Activated CD4-positive, CD25-positive, alpha-beta regulatory T cell treated with anti-CD3 and anti-CD28 coated beads, Interleukin-2, amount 50 U/mL, for 16 hours (primary cell): ENCODE measurements around the gene FICD.
"Not testable (repeated sequence)": the region's sequence is repeated elsewhere in the genome, so short reads cannot be mapped to it uniquely, and the experiment has no call there.

Experiments used
- DNase-seq: peaks from one replicate; pipeline ENCODE4 v3.0.0-alpha.2; 2020; ENCODE audit warnings: low read depth, low spot score

The FICD gene

DNA sequence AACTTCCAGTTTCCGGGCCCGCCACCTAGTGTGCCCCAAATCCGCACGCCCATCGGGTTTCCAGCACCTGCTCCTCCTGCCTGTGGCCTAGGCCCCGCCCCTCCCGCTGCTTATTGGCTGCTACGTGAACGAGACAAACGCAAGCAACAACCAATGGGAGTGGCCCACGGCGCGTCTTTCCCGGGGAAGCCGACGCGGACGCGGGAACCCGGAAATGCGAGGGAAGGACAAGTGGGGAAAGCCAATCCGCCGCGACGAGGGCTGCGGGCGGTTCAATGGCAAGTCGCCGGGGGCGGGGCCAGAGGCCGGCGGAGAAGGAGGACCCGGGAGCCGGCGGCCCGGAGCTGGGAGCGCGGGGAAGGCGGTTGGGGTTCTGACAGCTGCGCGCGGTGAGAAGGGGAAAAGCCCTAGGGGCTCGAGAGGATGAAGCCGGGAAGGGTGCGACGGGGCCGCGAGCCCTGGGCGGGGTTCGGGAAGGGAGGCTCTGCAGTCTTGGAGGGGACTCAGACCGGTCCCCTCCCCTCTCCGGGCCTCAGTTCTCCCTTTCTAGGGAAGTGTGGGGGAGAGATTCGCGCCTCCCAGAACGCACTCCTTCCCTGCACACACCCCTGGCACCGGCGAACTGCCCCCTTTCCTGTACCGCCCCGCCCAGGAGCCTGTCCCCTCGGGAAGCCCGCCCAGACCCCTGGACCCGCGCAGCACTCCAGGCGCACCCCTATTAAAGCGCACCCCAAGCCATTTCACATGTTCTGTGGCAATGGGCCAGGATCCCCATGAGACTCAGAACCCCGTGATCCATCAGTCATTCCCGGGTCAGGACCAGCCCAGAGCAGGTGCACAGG, at the start of gene FICD:
TSS of gene FICD (plus strand) at position 305 of the 842 bp plus-strand sequence. CDS start 1,696 bp downstream, outside the sequence.
- DNase-seq, result peak; percentile 98

DNA sequence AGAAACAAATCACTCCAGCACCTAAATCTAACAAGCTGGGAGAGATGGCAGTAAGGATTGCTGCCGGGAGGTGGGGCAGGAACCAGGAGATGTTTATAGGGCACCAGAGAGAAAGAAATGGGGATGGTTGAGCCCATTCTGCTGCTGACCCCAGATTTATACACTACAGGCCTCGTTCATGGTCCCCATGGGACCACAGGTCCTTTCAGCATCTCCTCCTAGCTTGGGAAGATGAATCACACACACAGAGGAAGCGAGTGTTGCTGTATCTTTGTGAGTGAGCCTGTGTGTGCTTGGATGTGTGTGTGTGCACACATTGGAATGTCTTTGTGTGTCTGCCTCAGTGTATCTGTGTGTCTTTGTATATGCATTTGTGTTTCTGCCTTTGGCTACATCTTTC, 49.7 kb upstream of the FICD start:
- no peak for DNase-seq

DNA sequence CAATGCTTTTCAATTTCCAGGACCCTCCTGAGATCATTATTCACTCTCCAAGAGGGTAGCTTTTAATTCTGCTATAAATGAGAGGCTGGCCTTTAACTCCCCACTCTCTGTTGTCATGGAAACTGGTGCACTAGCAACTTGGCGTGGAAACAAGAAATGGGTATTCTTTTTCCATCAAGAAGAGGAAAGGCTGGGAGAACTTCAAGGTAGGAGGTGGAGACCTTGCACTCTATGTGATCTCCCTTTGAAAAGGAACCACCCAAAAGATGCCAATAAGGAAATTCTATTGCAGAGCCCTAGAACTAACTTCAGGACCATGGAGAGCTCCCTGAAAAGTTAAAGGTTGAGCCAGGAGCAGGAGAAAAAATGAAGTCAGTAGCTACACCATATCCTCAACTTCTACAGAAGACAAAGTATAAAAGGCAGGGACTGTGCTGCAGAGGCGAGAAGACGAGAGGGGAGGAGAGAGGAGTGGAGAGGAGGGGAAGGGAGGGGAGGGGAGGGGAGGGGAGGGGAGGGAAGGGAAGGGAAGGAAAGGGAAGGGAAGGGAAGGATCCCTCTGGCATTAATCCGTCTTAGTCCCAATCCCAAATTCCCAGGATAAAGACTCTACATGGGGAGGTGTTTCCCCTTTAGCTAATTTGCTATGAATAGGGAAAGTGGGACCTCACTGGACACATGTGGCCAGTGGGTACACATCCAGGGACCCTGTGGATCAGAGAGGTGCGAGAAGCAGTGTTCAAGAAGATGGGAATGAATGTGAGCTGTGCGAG, 46.7 kb upstream of the FICD start:
- DNase-seq, result no peak

DNA sequence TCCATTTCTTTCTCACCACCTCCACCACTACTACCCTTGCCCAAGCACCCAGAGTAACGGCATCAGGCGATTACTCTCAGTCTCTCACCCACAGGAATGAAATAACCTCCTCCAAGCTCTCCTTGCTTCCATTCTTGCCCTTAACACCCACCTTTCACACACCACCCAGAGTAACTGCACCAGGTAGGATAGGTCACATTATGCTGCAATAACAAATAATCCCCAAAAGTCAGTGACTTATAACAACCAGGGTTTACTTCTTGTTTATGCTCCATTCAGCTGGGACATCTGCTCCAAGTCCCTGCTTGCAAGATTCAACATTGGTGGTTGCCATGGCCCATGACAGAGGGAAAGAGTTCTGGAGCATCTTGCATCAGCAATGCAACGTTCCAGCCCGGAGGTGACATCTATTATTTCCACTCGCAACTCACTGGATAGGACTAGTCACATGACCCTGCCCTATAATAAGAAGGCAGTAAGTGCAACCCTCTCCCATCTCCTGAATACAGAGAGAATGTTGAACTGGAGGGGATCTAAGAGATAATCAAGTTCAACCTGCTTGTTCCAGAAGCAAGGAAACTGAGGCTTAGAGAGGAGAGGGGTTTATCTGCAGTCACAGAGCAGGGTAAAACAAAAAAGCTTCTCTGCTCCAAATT, 41.5 kb upstream of the FICD start:
- no peak for DNase-seq

DNA sequence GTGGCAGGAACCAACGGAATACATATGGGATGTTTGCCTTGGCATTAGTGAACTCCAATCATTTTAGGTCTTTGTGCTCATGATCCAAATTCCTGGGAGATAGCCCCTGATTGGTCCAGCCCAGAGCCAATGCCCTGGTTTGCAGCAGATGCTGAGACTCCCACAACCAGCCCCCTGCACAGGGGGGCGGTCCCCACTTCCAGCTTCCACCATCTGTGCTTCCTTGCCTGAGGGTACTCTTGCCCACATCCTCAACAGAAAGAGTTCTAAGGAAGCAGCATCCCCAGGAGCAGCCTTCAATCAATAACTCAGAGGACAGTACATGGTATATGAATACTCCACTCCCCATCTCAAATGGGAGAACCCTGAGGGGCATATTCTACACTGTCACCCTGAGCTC, 39.7 kb upstream of the FICD start:
- no peak for DNase-seq

DNA sequence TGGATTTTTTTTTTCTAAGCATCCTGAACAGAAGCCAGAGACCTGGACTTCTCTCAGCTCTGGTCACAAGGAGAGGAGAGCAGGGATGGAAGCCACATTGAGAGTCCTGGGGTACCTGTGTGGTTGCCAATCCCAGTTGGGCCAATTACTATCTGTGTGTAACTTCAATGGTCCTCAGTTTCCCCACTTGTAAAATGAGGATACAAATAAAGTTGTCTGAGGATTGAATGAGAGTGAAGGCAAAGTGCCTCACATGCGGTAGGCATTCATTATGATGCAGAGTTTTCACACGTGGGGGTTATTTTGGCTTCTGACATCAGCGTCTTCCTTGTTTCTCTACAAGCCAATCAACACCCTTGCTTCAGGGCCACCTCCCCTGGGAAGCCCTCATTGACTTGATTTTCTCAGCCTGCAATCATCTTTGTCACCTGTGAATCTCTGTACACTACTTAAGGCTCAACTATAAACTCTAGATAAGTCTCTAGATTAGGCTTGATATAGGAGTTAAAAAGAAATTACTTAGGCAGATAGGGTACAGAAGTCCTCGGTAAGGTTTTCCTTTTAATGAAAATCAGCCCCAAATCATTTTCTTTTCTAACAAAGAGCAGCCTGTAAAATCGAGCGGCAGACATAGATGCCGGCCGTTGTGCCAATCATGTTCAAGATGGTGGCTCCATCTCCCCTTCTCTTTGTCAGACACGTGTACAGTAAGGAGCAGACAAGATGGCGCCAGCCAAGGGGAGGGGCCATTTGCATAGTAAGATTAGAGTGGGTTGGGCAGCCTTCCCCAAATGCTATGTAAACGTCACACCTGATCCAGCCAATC, 37.8 kb upstream of the FICD start:
- no peak for DNase-seq

DNA sequence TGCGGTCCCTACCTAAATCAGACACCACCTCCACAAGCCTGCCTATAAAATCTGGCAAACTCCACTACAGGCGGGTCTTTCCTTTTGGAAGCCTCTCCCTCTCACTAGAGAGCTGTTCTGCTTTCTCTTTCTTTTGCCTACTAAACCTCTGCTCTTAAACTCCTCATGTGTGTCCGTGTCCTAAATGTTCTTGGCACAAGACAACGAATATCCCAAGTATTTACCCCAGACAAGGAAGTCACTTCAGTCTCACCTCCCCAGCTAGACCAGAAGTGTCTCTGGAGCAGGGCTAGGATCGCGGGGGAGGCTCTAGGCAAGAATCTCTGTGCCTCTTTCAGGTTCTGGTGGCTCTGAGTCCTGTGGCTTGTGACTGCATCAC, 37.2 kb upstream of the FICD start:
- no peak for DNase-seq

DNA sequence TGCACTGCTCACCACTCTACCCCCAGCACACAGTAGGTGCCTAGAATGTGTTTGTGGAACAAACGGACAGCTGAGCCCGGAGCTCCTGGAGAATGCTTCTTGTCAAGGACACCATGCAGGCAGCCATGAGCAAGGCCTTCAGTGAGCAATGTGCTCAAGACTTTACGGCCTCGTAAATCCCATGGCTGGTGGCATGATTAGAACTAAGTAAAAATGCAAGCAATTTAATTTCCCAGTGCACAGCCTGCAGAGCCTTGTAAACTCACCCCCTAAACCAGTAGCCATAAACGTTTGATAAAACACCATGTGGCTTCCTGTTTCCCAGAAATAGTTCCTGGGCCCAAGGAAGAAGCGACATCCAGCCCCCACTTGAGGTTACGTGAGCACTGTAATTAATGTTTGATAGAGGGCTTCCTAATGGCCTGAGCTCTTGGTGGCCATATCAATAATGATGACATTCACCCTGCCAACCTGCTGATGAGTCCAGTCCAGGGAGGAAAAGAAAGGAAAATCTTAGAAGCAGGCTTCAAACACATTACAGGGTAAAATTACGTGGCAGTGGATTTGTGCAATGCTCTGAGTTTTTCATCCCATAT, 36.4 kb upstream of the FICD start:
- no peak for DNase-seq

DNA sequence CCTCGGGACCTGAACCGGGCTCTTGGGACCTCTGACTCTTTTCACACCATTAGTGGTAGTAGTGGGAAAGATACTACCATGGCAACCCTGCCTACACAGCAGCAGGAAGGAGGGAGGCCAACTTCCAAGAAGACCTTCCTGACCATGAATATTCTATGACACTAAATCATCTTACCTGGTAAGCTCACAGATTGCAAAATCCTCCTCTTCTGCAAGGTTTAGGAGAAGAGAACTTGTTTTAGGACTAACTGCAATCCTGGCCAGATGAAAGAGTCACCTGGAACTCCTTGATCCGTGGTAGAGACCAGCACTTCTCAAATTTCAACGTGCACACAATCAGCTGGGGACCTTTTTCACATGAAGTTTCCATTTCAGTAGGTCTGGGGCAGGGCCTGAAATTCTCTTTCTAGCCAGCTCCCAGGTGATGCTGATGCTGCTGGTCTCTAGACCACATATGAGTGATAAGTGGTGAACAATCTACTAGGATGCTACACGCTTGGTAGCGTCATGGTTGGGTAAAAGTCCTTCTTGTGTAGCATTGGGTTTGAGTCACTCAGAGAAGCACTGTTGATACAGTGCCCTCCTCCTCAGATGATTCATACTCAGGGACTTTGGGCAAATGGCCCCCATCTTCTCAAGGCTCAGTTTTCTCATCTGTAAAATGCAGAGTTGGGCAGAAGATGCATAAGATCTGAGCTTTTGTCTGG, 35.6 kb upstream of the FICD start:
- no peak for DNase-seq

DNA sequence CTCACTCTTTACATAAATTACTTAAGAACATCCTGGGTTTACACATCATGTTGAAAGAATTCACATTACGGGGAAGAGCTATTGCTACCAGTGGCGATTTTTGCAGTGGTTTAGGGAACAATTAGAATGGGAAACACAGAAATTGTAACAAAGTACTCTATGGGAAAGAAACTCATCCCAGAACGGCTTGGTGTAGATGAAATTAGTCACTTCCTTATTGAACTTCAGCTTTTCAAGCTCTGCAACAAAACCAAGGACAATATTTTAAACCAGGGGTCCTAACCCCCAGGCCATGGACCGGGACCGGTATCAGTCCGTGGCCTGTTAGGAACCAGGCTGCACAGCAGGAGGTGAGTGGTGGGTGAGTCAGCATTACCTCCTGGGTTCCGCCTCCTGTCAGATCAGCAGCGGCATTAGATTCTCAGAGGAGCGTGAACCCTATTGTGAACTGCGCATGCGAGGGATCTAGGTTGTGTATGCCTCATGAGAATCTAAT, 32.3 kb upstream of the FICD start:
- DNase-seq, result no peak

DNA sequence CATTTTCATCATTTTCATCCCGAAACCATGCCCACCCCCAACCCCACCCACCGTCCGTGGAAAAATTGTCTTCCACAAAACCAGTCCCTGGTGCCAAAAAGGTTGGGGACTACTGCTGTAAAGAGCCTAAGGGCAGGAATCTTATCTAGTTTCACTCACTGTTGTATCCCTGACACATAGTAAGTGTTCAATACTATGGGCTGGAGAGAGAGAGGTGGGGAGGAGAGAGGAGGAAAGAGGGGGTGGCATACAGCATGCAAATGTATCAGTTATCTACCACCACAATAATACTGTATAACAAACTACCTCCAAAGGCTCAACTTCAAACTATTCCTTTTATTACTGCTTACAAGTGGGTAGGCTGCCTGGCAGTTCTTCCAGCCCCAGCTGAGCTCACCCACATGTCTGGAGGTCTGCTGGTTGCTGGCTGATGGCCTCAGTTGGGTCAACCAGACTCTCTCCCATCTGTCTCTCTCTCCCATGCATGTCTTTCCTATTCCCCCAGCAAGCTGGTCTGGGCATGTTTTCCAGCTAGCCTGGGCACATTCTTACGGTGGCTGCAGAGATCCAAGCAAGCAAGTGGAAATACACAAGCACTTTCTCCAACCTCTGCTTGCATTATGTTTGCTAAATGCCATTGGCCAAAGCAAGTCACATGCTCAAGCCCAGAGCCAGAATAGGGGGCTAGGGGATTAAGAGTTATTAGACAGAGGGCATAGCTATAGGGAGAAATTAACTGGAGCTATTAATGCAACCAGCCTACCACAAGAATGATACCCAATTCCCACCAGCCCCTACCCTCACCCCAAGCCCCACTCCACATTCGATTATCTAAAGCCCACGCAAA, 31.6 kb upstream of the FICD start:
- DNase-seq, result no peak

DNA sequence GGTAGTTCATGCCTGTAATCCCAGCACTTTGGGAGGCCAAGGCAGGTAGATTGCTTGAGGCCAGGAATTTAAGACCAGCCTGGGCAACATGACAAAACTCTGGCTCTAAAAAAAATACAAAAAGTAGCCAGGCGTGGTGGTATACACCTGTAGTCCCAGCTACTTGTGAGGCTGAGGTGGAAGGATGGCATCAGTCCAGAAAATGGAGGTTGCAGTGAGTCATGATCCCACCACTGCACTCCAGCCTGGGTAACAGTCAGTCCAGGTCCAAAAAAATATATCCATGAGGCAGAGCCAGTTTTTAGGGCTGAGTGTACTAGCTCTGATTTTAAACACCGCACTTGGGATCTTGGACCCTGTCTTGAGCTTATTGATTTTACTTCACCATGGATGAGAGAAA, 30.6 kb upstream of the FICD start:
- no peak for DNase-seq

DNA sequence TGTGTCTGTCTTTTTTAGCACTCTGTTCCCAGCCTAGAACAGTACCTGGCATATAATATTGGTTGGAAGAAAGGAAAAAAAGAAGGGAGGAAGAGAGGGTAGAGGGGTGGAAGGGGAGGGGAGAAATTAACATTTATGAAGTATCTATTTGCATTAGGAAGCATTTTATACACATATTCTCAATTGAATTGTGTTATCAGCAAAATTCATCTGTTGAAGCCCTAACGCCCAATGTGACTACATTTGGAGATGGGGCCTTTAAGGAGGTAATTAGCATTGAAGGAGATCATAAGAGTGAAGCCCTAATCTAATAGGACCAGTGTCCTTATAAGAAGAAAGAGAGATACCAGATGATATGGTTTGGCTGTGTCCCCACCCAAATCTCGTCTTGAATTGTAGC, 30.2 kb upstream of the FICD start:
- no peak for DNase-seq

DNA sequence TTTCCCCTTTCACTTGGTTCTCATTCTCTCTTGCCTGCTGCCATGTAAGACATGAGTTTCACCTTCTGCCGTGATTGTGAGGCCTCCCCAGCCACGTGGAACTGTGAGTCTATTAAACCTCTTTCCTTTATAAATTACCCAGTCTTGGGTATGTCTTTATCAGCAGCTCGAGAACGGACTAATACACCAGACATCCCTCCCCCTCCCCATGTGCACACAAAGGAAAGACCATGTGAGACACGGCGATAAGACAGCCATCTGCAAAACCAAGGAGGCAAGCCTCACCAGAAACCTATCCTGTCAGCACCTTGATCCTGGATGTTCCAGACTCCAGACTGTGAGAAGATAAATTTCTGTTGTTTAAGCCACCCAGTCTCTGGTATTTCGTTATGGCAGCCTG, 29.7 kb upstream of the FICD start:
- not testable (repeated sequence) for DNase-seq

DNA sequence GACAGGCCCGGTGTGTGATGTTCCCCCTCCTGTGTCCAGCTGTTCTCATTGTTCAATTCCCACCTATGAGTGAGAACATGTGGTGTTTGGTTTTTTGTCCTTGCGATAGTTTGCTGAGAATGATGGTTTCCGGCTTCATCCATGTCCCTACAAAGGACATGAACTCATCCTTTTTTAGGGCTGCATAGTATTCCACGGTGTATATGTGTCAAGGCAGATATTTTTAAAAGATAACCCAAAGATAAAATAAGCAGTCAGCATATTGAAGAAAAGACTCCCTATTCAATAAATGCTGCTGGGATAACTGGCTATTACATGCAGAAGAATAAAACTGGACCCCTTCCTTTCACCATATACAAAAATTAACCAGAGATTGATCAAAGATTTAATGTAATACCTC, 28.0 kb upstream of the FICD start:
- not testable (repeated sequence) for DNase-seq

DNA sequence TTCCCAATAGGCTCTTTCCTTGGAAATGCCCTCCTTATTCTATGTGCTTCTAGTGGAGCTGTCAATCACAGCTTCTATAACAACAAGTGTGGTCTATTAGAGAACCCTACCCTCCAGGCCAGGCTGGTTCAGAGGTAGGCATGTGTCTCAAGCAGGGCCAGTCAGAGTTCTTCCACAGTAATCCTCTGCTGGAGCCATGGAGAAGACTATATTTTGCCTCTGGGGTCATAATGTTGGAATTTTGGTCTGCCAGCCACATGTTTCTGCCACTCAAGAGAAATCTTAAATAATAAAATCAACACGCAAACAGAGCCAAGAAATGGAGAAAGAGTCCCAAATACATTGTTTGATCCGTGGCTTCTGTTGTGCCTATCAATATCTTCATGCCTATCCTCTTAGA, 23.8 kb upstream of the FICD start:
- no peak for DNase-seq

DNA sequence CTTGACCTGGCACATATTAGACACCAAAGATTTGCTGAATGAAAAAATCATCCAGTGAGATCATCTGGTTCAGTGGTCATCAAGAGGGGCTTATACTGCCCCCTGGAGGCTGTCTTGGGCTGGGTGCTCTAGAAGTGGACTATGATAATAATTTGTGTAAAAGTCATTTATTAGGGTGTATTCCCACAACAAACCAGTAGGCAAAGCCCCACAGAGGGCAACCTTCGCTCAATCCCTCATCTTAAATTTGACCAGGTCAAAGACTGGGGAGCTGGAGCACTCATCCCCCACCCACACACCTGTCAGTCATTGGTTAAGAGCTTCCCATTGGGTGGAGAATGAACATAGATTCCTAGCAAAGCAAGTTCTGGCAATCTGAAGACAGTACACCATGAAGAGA, 20.0 kb upstream of the FICD start:
- no peak for DNase-seq

DNA sequence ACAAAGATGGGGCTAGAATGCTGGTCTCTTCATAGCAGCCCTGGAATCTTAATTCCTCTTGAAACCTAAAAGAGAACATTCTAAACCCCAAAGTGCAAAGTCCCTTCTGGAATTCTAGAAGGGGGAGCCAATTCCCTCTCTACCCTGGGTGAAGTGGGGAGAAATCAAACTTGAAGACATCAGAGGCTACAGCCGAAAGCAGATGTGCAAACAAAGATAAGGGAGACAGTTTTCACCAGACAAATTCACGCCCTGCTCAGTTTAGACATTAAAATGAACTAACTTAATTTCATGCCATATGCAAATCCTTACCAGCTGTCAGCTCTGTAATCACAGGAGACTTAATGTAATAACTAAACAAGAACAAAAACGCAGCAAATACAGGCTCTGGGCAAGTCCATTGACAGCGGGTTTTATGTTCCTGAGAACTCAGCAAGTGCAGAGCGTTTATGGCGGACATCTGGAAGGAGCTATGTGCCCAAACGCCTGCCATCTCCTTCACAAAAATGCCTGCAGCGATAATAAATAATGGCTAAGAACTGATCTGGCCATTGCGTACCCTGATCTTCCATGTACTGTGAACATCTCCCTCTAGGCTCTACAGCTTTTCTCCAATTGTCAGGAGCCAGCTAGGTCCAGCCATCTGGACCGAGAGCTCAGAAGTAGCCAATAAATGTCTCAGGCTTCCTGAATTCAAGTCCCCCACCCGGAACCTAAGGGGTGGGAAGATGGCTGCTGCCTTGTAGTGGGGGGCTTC, 19.1 kb upstream of the FICD start:
- DNase-seq, result no peak

DNA sequence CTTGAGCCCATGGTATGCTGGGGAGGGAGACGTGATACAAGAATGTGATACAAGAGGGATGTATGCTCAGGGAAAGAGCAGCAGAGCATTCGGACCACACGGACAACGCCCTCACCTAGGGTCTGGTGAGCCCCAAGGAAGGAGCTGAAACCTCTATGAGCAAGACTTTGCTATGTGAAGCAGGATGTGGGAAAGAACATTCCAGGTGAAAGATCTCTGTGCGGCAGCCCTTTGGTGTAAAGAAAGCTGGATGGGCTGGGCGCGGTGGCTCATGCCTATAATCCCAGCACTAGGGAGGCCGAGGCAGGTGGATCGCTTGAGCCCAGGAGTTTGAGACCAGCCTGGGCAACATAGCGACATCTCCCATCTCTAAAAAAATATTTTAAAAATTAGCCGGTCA, 16.9 kb upstream of the FICD start:
- DNase-seq, result no peak
